ENCODE data around the gene IGSF23. TPM values are rescaled to one million over a fixed set of nuclear protein-coding genes. Genes with fewer than 3 reads are reported as not detected.

Gene IGSF23
- total RNA-seq, 1 experiment from 2014 or later, result not detected

DNA sequence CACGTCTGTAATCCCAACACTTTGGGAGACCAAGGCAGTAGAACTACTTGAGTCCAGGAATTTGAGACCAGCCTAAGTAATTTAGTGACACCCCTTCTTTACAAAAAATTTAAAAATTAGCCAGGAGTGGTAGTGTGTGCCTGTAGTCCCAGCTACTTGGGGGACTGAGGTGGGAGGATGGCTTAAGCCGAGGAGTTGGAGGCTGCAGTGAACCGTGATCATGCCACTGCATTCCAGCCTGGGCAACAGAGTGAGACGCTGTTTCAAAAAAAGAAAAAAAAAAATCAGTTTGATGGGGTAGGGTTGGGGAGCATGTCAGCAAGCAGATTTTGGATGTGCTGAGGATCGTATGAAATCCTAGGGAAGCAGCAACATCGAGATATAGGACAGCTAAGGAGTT is 62.2 kb downstream of the IGSF23 start:
- H3K23me2 ChIP-seq (ENCODE audit: insufficient read length, low read depth, low read length, poor library complexity, severe bottlenecking), result no peaks in the 10 kb centered on the region
- no peak overlapping the region for H3K23ac ChIP-seq (ENCODE audit: insufficient read length, low read depth, low read length)
- no peak overlapping the region for H4K5ac ChIP-seq (ENCODE audit: insufficient read length, low read depth, low read length)
- no peak overlapping the region for H3K14ac ChIP-seq (ENCODE audit: insufficient read depth, low read length)
- no peak overlapping the region for H2BK15ac ChIP-seq (ENCODE audit: low read depth, low read length)
- H3K4me3 Mint-ChIP-seq, result no peak overlapping the region
- WGBS (ENCODE audit: extremely low coverage, insufficient read length, low lambda C conversion rate), result no CpG with 5 or more reads among the region's 6 CpGs
- H2BK120ac ChIP-seq (ENCODE audit: low read depth, low read length, poor library complexity, severe bottlenecking), result no peak overlapping the region
- no peak for DNase-seq
- H4K91ac ChIP-seq (ENCODE audit: insufficient read length, low read depth, low read length), result no peak overlapping the region
- H4K20me1 ChIP-seq (ENCODE audit: control insufficient read depth, insufficient read depth, insufficient read length), result no peaks in the 10 kb centered on the region
- no peak overlapping the region for H2BK20ac ChIP-seq (ENCODE audit: low read depth, low read length, poor library complexity, severe bottlenecking)
- no peak overlapping the region for H3K9ac ChIP-seq (ENCODE audit: extremely low read depth, insufficient read length, low read length)
- peaks cover 5 to 8% of the 10 kb centered on the region in 2 experiments for H3K4me1 Mint-ChIP-seq
- H3K27ac ChIP-seq (ENCODE audit: insufficient read length, low read depth, low read length), result no peak overlapping the region
- H3K18ac ChIP-seq (ENCODE audit: insufficient read length, low read depth, low read length), result no peak overlapping the region
- TF ChIP-seq CTCF (conservative IDR thresholded peaks at IDR 0.05), result no peak
- H3K4me2 ChIP-seq (ENCODE audit: insufficient read depth, insufficient read length, low read length), result no peak overlapping the region
- H3K27ac Mint-ChIP-seq, result no peak overlapping the region
- H4K8ac ChIP-seq (replicated peaks; ENCODE audit: insufficient read length, low read depth, low read length), result no peak overlapping the region
- H2AFZ ChIP-seq (ENCODE audit: low read length), result no peak overlapping the region
- no peak overlapping the region for H3K56ac ChIP-seq (ENCODE audit: insufficient read length, low read depth, low read length)
- no peaks in the 10 kb centered on the region for H3K4me1 ChIP-seq (ENCODE audit: insufficient read depth, low read length)
- H3K79me1 ChIP-seq (ENCODE audit: insufficient read depth, low read depth, low read length, poor library complexity, severe bottlenecking), result no peaks in the 10 kb centered on the region
- H2BK12ac ChIP-seq (ENCODE audit: insufficient read length, low read depth, low read length), result no peak overlapping the region
- H3K27me3 ChIP-seq (ENCODE audit: insufficient read depth, low read length), result no peaks in the 10 kb centered on the region; the same call in 1 of the 2 replicates
- H3K36me3 Mint-ChIP-seq (ENCODE audit: insufficient read depth in 1 of 3, low read depth in 3 of 3), result no peaks in the 10 kb centered on the region
- no peak overlapping the region for H3K4ac ChIP-seq (ENCODE audit: low read depth, low read length)
- H3K79me2 ChIP-seq (ENCODE audit: insufficient read depth, low read length), result no peaks in the 10 kb centered on the region
- H3K9me3 ChIP-seq (ENCODE audit: control insufficient read depth, low read depth, low read length), result no peaks in the 10 kb centered on the region
- H3K27me3 Mint-ChIP-seq (ENCODE audit: low read depth), result no peaks in the 10 kb centered on the region; the same call in none of the 2 replicates
- no peak overlapping the region for H2BK5ac ChIP-seq (ENCODE audit: insufficient read length, low read length)
- H3T11ph ChIP-seq (ENCODE audit: low read length), result no peak overlapping the region
- no peaks in the 10 kb centered on the region; a peak in 1 of 5 replicates for H3K9me3 Mint-ChIP-seq
- H2AK5ac ChIP-seq (ENCODE audit: insufficient read length, low read length), result no peak overlapping the region

Data from H9 (cell line).